MCF 10A (cell line): ENCODE data around the gene SNCB. TPM values are rescaled to one million over a fixed set of nuclear protein-coding genes. Genes with fewer than 3 reads are reported as not detected.
"Not testable (repeated sequence)": the region's sequence is repeated elsewhere in the genome, so short reads cannot be mapped to it uniquely, and the experiment has no call there.

Source experiments
- BruUV-seq: library from RNA; stranded (reverse); fragments of 400-500 nt; replicated peaks from 2 replicates; lab custom pipeline; 2021; lab: Mats Ljungman, UMichigan
- CTCF ChIA-PET: fragments of 300-600 bp; sonication (Branson Sonifier 250); formaldehyde crosslinking; extraction: SDS; loops from one replicate; lab custom pipeline; 2021; ENCODE audit warnings: antibody characterized with exemption, inconsistent platforms; lab: Yijun Ruan, JAX
- POLR2A ChIA-PET: fragments of 300-600, 350-650 bp; sonication (Branson Sonifier 250); formaldehyde crosslinking; extraction: SDS; loops from one replicate; lab custom pipeline; 2020; ENCODE audit warnings: antibody characterized with exemption, inconsistent platforms; lab: Yijun Ruan, JAX
- DNase-seq: peaks from one replicate; pipeline ENCODE4 v3.0.0-alpha.2; 2018; ENCODE audit not compliant: unreplicated experiment
- H3K27ac Mint-ChIP-seq: one replicate; pipeline ENCODE4 v1.8.0; 2022; ENCODE audit warnings: mild to moderate bottlenecking, low read depth, mixed read lengths; ENCODE audit not compliant: unreplicated experiment
- H3K27me3 Mint-ChIP-seq: one replicate; pipeline ENCODE4 v1.8.0; 2022; ENCODE audit warnings: mixed read lengths; ENCODE audit not compliant: insufficient read depth, unreplicated experiment
- H3K36me3 Mint-ChIP-seq: one replicate; pipeline ENCODE4 v1.8.0; 2022; ENCODE audit warnings: mild to moderate bottlenecking, moderate library complexity, mixed read lengths; ENCODE audit not compliant: insufficient read depth, unreplicated experiment
- H3K4me1 Mint-ChIP-seq: one replicate; pipeline ENCODE4 v1.8.0; 2022; ENCODE audit warnings: mixed read lengths; ENCODE audit not compliant: insufficient read depth, unreplicated experiment
- H3K4me3 Mint-ChIP-seq: one replicate; pipeline ENCODE4 v1.8.0; 2022; ENCODE audit warnings: mild to moderate bottlenecking, moderate library complexity, mixed read lengths; ENCODE audit not compliant: unreplicated experiment
- H3K9me3 Mint-ChIP-seq: one replicate; pipeline ENCODE4 v1.8.0; 2022; ENCODE audit warnings: mixed read lengths; ENCODE audit not compliant: unreplicated experiment
- CTCF ChIP-seq: fragments of 200-600 bp; IDR thresholded peaks from one replicate; pipeline ENCODE4 v1.8.0; 2022; ENCODE audit warnings: antibody characterized with exemption, mild to moderate bottlenecking; ENCODE audit not compliant: unreplicated experiment
- intact Hi-C: fragments of 100-400 bp; cut with micrococcal nuclease; formaldehyde crosslinking; loops from 2 replicates; pipeline ENCODE4 v1.14.1; 2022
- total RNA-seq: library from RNA; stranded (reverse); gene quantifications from 2 replicates; pipeline ENCODE4 v1.2.3, GENCODE V29; 2022

SNCB gene
- total RNA-seq, 1 experiment from 2014 or later = not detected

- H3K36me3 Mint-ChIP-seq = no peaks in the 10 kb centered on the region
- H3K27ac Mint-ChIP-seq = no peak overlapping the region
- CTCF ChIA-PET = interaction anchor here (0.9 to 1.2 kb wide), 2 partner anchors 20 to 64 kb away, joined by 3 to 5 read pairs; no protein-coding TSS in a partner anchor
- peaks cover 3% of the 10 kb centered on the region for H3K9me3 Mint-ChIP-seq
- H3K27me3 Mint-ChIP-seq = no peaks in the 10 kb centered on the region
- DNase-seq = no peak
- no peak overlapping the region for H3K4me3 Mint-ChIP-seq
- intact Hi-C loops = no loop called here
- BruUV-seq = no TSS peak
- POLR2A ChIA-PET = interaction anchor here (1.2 kb wide), 1 partner anchor 53 kb away, joined by 4 read pairs; no protein-coding TSS in a partner anchor
- no peak for TF ChIP-seq CTCF
- no peaks in the 10 kb centered on the region for H3K4me1 Mint-ChIP-seq
Observed at GRCh38 chr5:176593273-176593869, 37.0 kb downstream of the SNCB start.

GRCh38 chr5:176592573-176592972, 37.8 kb downstream of the SNCB start:
- peaks cover 9% of the 10 kb centered on the region for H3K9me3 Mint-ChIP-seq
- ChIA-PET CTCF (interaction anchor here (1.2 kb wide), 1 partner anchor 65 kb away, joined by 3 read pairs; no protein-coding TSS in a partner anchor), POLR2A (interaction anchor here (0.6 kb wide), 2 partner anchors 15 to 421 kb away, joined by 3 read pairs; no protein-coding TSS in a partner anchor)
- DNase-seq = no peak
- H3K4me1 Mint-ChIP-seq = no peaks in the 10 kb centered on the region
- no peak overlapping the region for H3K27ac Mint-ChIP-seq
- BruUV-seq = no TSS peak
- no peak overlapping the region for H3K4me3 Mint-ChIP-seq
- H3K27me3 Mint-ChIP-seq = no peaks in the 10 kb centered on the region
- intact Hi-C loops = no loop called here
- no peaks in the 10 kb centered on the region for H3K36me3 Mint-ChIP-seq
- no peak for TF ChIP-seq CTCF

GRCh38 chr5:176591667-176592066, 38.7 kb downstream of the SNCB start:
- DNase-seq, H3K9me3 Mint-ChIP-seq, H3K27ac Mint-ChIP-seq, POLR2A ChIA-PET, CTCF ChIA-PET, intact Hi-C loops, H3K4me1 Mint-ChIP-seq, H3K4me3 Mint-ChIP-seq, H3K27me3 Mint-ChIP-seq, H3K36me3 Mint-ChIP-seq, BruUV-seq: not testable (repeated sequence)

GRCh38 chr5:176590035-176590717, 40.2 kb downstream of the SNCB start:
- no peak for TF ChIP-seq CTCF
- Mint-ChIP-seq H3K36me3 (no peaks in the 10 kb centered on the region), H3K27ac (no peak overlapping the region), H3K4me3 (no peak overlapping the region), H3K4me1 (no peaks in the 10 kb centered on the region), H3K27me3 (no peaks in the 10 kb centered on the region), H3K9me3 (peaks cover 9% of the 10 kb centered on the region)
- intact Hi-C loops = no loop called here
- peak; percentile 43 for DNase-seq
- no TSS peak for BruUV-seq
- ChIA-PET POLR2A (interaction anchor here (0.5 to 1.6 kb wide), 7 partner anchors 18 to 203 kb away, joined by 3 to 5 read pairs (median 3); partner anchors contain the start of genes RNF44 and TSPAN17), CTCF (interaction anchor here (0.6 to 2.0 kb wide), 10 partner anchors 11 to 908 kb away, joined by 3 to 16 read pairs (median 4); partner anchors contain the start of gene PDLIM7)
